ACHN (cell line): ENCODE results near the gene C1QTNF6.

Experiments
- DNase-seq: peaks from one replicate; pipeline ENCODE4 v3.0.0-alpha.2; 2015
- in situ Hi-C: cut with HindIII; loops from 2 replicates; pipeline ENCODE4 v1.10.0; 2017; ENCODE audit warnings: low sequenced_read_pairs, low pct_ligation_motif_present, low pct_unique_long_range_greater_than_20kb

The C1QTNF6 gene

DNA sequence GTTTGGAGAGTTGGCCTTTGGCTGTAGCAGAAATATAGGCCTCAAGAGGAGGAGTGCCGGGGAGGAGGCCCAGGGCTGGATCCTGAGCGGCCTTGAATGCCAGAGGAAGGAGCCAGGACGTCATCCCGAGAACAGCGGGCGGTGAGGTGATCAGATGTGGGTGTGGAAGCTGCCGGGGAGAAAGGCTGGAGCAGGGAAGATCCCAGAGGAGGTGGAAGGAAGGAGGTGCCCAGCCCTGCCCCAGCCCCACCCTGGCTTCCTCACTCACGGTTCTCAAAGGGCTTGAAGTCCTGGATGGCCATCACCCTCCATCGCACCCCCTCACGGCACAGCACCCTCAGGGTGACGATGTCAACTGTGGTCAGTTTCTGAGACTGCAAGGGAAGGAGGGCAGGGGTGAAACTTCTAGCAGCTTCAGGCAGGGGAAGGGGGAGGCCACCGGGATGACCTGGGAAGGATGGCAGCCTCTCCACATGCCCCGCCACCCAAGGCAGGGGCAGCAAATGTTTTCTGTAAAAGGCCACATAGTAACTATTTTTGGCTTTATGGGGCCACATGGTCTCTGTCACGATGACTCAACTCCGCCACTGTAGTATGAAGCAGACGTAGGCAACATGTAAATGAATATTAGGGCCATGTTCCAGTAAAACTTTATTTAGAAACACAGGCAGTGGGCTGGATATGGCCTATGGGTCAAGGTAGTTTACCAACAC lies 49.0 kb downstream of the C1QTNF6 start:
- DNase-seq = no peak
- in situ Hi-C loops = no loop called here

- in situ Hi-C loops = no loop called here
- no peak for DNase-seq
Observed at GRCh38 chr22:37137903-37138665, 50.0 kb downstream of the C1QTNF6 start.

DNA sequence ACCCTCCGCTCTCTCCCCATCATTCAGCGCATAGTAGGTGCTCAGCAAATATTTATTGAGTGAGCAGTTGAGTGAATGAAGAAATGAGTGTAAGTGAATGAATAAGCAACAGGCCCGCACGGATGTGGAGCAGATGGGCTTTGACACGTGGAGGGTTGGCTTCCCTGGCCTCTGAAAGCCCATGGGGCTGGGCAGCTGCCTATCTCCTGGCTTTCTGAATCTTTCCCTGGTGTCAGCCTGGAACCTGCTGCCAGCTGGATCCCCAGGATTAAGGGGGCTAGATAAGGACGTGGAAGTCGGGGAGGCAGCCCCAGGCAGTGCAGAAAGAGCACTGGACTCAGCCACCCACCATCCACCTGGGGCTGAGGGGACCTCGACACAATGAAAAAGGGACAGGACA lies 50.9 kb downstream of the C1QTNF6 start:
- in situ Hi-C loops = no loop called here
- no peak for DNase-seq

- in situ Hi-C loops = no loop called here
- DNase-seq = no peak
Observed at GRCh38 chr22:37135023-37135422, 53.0 kb downstream of the C1QTNF6 start.

DNA sequence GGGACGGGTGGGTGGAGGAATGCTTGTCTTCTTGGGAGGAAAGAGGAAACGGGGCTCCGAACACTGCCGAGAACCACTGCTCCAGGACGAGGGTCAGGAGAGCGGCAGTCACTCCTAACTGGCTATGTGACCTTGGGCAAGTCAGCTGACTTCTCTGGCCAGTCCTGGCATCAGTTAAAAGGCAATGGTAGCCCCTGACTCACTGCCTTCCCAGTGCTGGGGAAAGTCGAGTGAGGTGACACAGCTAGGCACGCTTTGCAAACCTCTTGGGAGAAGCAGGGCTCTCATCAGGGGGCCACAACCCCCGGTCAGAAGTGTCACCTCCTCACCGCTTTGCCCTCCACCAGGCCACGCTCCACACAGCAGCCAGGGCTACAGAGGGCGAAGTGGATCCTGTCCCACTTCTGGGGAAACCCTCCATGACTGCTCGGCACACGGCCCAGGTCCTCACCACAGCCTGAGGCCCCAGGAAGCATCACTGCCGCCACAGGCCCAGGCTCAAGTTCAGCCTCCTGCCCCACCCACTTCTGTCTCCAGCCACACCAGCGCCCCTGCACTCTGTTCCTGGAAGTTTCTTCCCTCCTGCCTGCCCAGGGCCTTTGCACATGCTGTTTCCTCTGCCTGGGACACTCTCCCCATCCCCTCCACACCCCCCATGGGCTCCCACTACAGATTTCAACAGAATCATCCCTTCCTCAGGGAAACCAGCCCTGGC lies 54.6 kb downstream of the C1QTNF6 start:
- DNase-seq = no peak
- in situ Hi-C loops = no loop called here

- in situ Hi-C loops = no loop called here
- no peak for DNase-seq
Observed at GRCh38 chr22:37132773-37133172, 55.3 kb downstream of the C1QTNF6 start.
